Measurements from ENCODE around the gene FAM53B.

GRCh38 chr10:124734311-124735166 lies 9.6 kb downstream of the FAM53B start:
- TF ChIP-seq POLR2A (IDR thresholded peaks at IDR 0.05; ENCODE audit: low read depth, low read length): no peak
- TF ChIP-seq POU2F2 (IDR thresholded peaks at IDR 0.05; ENCODE audit: low read depth, low read length): no peak
- no peak for TF ChIP-seq SPI1 (IDR thresholded peaks at IDR 0.05; ENCODE audit: low read depth, low read length)
- TF ChIP-seq TAF1 (IDR thresholded peaks at IDR 0.05; ENCODE audit: low read depth, low read length): no peak
- TF ChIP-seq POLR2AphosphoS5 (IDR thresholded peaks at IDR 0.05; ENCODE audit: low read depth, low read length): no peak

Data from GM12891 (cell line).